ENCODE measurements around the gene TNFAIP3.

Gene TNFAIP3

DNA sequence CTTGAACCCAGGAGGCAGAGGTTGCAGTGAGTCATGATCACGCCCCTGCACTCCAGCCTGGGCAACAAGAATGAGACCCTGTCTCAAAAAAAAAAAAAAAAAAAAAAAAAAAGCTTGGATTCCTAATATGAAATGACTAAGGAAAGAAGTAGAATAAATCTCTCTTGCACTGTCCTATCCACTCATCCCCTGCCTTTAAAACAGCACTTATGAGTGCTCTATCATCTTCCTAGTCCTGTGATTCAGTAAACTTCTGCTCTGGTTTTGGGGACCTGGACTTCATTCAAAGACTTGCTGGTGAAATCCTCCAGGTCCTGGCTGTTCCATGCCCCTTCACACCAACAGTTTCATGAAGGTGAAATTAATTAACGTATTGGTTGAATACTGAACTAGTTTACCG lies 29.6 kb downstream of the TNFAIP3 start:
- no peaks in the 10 kb centered on the region for H3K36me3 ChIP-seq (ENCODE audit: insufficient read depth, low read length)
- H3K27me3 ChIP-seq (ENCODE audit: control insufficient read depth in 1 of 2, insufficient read depth in 2 of 2, low read length in 2 of 2): no peaks in the 10 kb centered on the region
- no peak overlapping the region for H3K27ac ChIP-seq (ENCODE audit: low read depth, low read length)
- H3K9ac ChIP-seq (ENCODE audit: low read length): no peak overlapping the region
- no peaks in the 10 kb centered on the region for H3K4me1 ChIP-seq (ENCODE audit: insufficient read depth, low read length)
- H3K9me3 ChIP-seq (ENCODE audit: low read length): no peaks in the 10 kb centered on the region
- no peak overlapping the region for H3K4me3 ChIP-seq (ENCODE audit: low read depth in 1 of 2, low read length in 2 of 2)

GRCh38 chr6:137900815-137901214 lies 33.8 kb downstream of the TNFAIP3 start:
- Histone ChIP-seq H3K4me3 (ENCODE audit: low read depth in 1 of 2, low read length in 2 of 2) (no peak overlapping the region), H3K27me3 (ENCODE audit: control insufficient read depth in 1 of 2, insufficient read depth in 2 of 2, low read length in 2 of 2) (no peaks in the 10 kb centered on the region), H3K9me3 (ENCODE audit: low read length) (no peaks in the 10 kb centered on the region), H3K27ac (ENCODE audit: low read depth, low read length) (no peak overlapping the region), H3K9ac (ENCODE audit: low read length) (no peak overlapping the region), H3K4me1 (ENCODE audit: insufficient read depth, low read length) (no peaks in the 10 kb centered on the region), H3K36me3 (ENCODE audit: insufficient read depth, low read length) (no peaks in the 10 kb centered on the region)

- Histone ChIP-seq H3K9ac (ENCODE audit: low read length) (no peak overlapping the region), H3K9me3 (ENCODE audit: low read length) (no peaks in the 10 kb centered on the region), H3K4me1 (ENCODE audit: insufficient read depth, low read length) (no peaks in the 10 kb centered on the region), H3K27ac (ENCODE audit: low read depth, low read length) (no peak overlapping the region), H3K36me3 (ENCODE audit: insufficient read depth, low read length) (no peaks in the 10 kb centered on the region), H3K27me3 (ENCODE audit: control insufficient read depth in 1 of 2, insufficient read depth in 2 of 2, low read length in 2 of 2) (no peaks in the 10 kb centered on the region), H3K4me3 (ENCODE audit: low read depth in 1 of 2, low read length in 2 of 2) (no peak overlapping the region)
These were observed 34.4 kb downstream of the TNFAIP3 start for GRCh38 chr6:137901454-137901853.

- no peak overlapping the region for H3K4me3 ChIP-seq (ENCODE audit: low read depth in 1 of 2, low read length in 2 of 2)
- no peak overlapping the region for H3K9ac ChIP-seq (ENCODE audit: low read length)
- no peaks in the 10 kb centered on the region for H3K4me1 ChIP-seq (ENCODE audit: insufficient read depth, low read length)
- H3K27ac ChIP-seq (ENCODE audit: low read depth, low read length): no peak overlapping the region
- no peaks in the 10 kb centered on the region for H3K27me3 ChIP-seq (ENCODE audit: control insufficient read depth in 1 of 2, insufficient read depth in 2 of 2, low read length in 2 of 2)
- no peaks in the 10 kb centered on the region for H3K9me3 ChIP-seq (ENCODE audit: low read length)
- no peaks in the 10 kb centered on the region for H3K36me3 ChIP-seq (ENCODE audit: insufficient read depth, low read length)
These were observed 35.6 kb downstream of the TNFAIP3 start for GRCh38 chr6:137902699-137903098.

GRCh38 chr6:137903274-137903932 lies 36.3 kb downstream of the TNFAIP3 start:
- no peaks in the 10 kb centered on the region for H3K36me3 ChIP-seq (ENCODE audit: insufficient read depth, low read length)
- H3K4me3 ChIP-seq (ENCODE audit: low read depth in 1 of 2, low read length in 2 of 2): no peak overlapping the region
- no peaks in the 10 kb centered on the region for H3K9me3 ChIP-seq (ENCODE audit: low read length)
- no peak overlapping the region for H3K9ac ChIP-seq (ENCODE audit: low read length)
- no peaks in the 10 kb centered on the region for H3K27me3 ChIP-seq (ENCODE audit: control insufficient read depth in 1 of 2, insufficient read depth in 2 of 2, low read length in 2 of 2)
- no peak overlapping the region for H3K27ac ChIP-seq (ENCODE audit: low read depth, low read length)
- H3K4me1 ChIP-seq (ENCODE audit: insufficient read depth, low read length): no peaks in the 10 kb centered on the region

GRCh38 chr6:137903933-137904821 lies 37.1 kb downstream of the TNFAIP3 start:
- H3K36me3 ChIP-seq (ENCODE audit: insufficient read depth, low read length): no peaks in the 10 kb centered on the region
- H3K9ac ChIP-seq (ENCODE audit: low read length): no peak overlapping the region
- H3K27ac ChIP-seq (ENCODE audit: low read depth, low read length): no peak overlapping the region
- no peaks in the 10 kb centered on the region for H3K9me3 ChIP-seq (ENCODE audit: low read length)
- no peaks in the 10 kb centered on the region for H3K27me3 ChIP-seq (ENCODE audit: control insufficient read depth in 1 of 2, insufficient read depth in 2 of 2, low read length in 2 of 2)
- H3K4me1 ChIP-seq (ENCODE audit: insufficient read depth, low read length): no peaks in the 10 kb centered on the region
- H3K4me3 ChIP-seq (ENCODE audit: low read depth in 1 of 2, low read length in 2 of 2): no peak overlapping the region

DNA sequence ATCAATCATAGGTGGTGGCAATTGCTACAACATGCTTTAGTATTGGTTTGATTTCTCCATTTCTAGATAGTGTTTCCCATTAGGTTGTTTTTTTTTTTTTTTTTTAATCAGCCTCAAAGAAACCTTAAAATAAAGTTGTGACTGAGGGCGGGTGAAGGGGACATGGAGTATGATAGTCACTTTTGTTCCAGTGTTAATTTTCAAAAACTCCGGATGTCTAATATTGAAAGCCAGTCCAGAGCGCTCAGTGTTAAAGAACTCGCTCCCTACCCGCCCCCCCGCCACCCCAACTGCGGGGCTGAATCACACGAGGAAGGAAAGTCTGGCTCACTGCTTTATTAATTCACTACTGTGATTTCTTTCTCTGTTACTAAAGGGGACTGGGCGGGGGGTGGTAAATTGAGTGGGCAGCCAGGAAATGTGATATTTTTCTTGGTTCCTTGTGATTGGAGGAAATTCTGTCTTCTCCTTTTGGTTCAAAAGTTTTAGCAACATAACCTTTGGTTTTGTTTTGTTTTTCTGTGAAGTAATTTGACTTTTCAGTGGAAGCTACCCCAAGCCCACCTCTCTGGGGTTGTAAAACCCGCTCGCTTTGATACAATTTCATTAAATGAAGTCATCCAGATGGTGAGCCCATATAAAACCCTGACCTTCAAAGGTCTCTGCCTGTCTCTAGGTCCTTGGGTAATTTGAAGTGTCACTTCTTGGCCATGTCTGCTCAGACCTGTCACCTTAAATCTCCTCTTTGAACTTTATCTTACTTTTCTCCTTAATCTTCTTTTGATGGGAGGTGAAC lies 38.0 kb downstream of the TNFAIP3 start:
- Histone ChIP-seq H3K27me3 (ENCODE audit: control insufficient read depth in 1 of 2, insufficient read depth in 2 of 2, low read length in 2 of 2) (no peaks in the 10 kb centered on the region), H3K36me3 (ENCODE audit: insufficient read depth, low read length) (no peaks in the 10 kb centered on the region), H3K4me3 (ENCODE audit: low read depth in 1 of 2, low read length in 2 of 2) (no peak overlapping the region), H3K9ac (ENCODE audit: low read length) (no peak overlapping the region), H3K9me3 (ENCODE audit: low read length) (no peaks in the 10 kb centered on the region), H3K27ac (ENCODE audit: low read depth, low read length) (no peak overlapping the region), H3K4me1 (ENCODE audit: insufficient read depth, low read length) (no peaks in the 10 kb centered on the region)

DNA sequence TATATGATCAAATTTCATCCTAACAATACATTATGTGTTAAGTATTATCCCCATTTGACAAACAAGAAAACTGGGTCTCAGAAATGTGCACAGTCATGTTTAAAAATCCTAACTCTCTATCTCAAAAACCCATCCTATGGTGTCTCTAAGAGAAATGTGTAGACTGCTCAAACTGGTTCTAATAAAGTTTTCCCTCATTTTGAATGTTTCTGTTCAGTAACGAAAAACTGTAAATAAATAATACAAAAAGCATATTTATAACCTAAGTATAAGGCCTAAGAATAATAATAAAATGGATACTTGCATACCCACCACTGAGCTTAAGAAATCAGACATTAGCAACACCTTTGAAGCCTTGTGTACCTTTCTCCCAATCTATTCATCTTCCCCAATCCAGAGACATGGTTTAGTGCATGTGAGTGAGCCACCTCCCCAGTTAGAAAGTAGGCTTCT lies 39.0 kb downstream of the TNFAIP3 start:
- Histone ChIP-seq H3K9ac (ENCODE audit: low read length) (no peak overlapping the region), H3K27me3 (ENCODE audit: control insufficient read depth in 1 of 2, insufficient read depth in 2 of 2, low read length in 2 of 2) (no peaks in the 10 kb centered on the region), H3K9me3 (ENCODE audit: low read length) (no peaks in the 10 kb centered on the region), H3K27ac (ENCODE audit: low read depth, low read length) (no peak overlapping the region), H3K4me3 (ENCODE audit: low read depth in 1 of 2, low read length in 2 of 2) (no peak overlapping the region), H3K36me3 (ENCODE audit: insufficient read depth, low read length) (no peaks in the 10 kb centered on the region), H3K4me1 (ENCODE audit: insufficient read depth, low read length) (no peaks in the 10 kb centered on the region)

DNA sequence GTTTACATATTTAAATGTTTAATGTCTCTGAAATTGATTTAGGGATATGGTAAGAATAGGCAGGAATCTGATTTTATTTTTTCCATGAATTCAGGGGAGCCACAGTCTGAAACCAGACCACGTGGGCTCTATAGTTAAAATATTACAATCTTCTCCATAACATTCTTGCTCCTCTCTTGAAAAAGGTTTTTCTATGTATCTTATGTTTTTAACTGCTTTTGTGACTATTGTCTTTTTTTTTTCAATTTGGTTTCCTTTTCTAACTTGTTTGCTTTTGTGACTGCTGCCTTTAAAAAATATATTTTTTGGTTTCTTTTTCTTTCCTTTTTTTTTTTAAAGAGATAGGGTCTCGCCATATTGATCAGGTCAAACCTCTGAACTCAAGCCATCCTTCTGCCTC lies 40.1 kb downstream of the TNFAIP3 start:
- H3K36me3 ChIP-seq (ENCODE audit: insufficient read depth, low read length): no peaks in the 10 kb centered on the region
- no peaks in the 10 kb centered on the region for H3K27me3 ChIP-seq (ENCODE audit: control insufficient read depth in 1 of 2, insufficient read depth in 2 of 2, low read length in 2 of 2)
- no peaks in the 10 kb centered on the region for H3K4me1 ChIP-seq (ENCODE audit: insufficient read depth, low read length)
- H3K27ac ChIP-seq (ENCODE audit: low read depth, low read length): no peak overlapping the region
- no peak overlapping the region for H3K4me3 ChIP-seq (ENCODE audit: low read depth in 1 of 2, low read length in 2 of 2)
- no peak overlapping the region for H3K9ac ChIP-seq (ENCODE audit: low read length)
- no peaks in the 10 kb centered on the region for H3K9me3 ChIP-seq (ENCODE audit: low read length)

- H3K4me1 ChIP-seq (ENCODE audit: insufficient read depth, low read length): no peaks in the 10 kb centered on the region
- no peaks in the 10 kb centered on the region for H3K27me3 ChIP-seq (ENCODE audit: control insufficient read depth in 1 of 2, insufficient read depth in 2 of 2, low read length in 2 of 2)
- no peak overlapping the region for H3K27ac ChIP-seq (ENCODE audit: low read depth, low read length)
- H3K36me3 ChIP-seq (ENCODE audit: insufficient read depth, low read length): no peaks in the 10 kb centered on the region
- H3K9me3 ChIP-seq (ENCODE audit: low read length): no peaks in the 10 kb centered on the region
- H3K4me3 ChIP-seq (ENCODE audit: low read depth in 1 of 2, low read length in 2 of 2): no peak overlapping the region
- H3K9ac ChIP-seq (ENCODE audit: low read length): no peak overlapping the region
These were observed 42.5 kb downstream of the TNFAIP3 start for GRCh38 chr6:137909533-137909932.

DNA sequence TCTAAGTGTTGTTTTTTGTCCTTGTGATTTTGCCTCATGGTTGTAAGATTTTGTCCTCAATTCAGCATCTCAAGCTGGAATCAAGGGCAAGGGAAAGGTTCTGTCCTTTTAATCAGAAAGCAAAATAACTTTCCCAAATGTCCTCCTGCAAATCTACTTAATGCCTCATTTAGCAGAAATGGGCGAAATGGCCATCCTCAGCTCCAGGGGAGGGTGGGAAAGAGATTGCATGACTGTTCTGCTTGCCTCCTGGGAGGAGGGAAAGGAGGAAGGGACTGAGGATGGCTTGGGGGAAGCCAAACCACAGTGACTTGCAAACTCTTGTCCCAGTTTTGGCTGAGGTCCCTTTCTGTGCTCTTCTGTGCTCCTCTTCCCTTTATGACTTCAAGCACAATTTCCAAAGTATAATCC lies 43.4 kb downstream of the TNFAIP3 start:
- H3K36me3 ChIP-seq (ENCODE audit: insufficient read depth, low read length): no peaks in the 10 kb centered on the region
- H3K9me3 ChIP-seq (ENCODE audit: low read length): no peaks in the 10 kb centered on the region
- H3K4me3 ChIP-seq (ENCODE audit: low read depth in 1 of 2, low read length in 2 of 2): no peak overlapping the region
- H3K27ac ChIP-seq (ENCODE audit: low read depth, low read length): no peak overlapping the region
- H3K4me1 ChIP-seq (ENCODE audit: insufficient read depth, low read length): no peaks in the 10 kb centered on the region
- no peaks in the 10 kb centered on the region for H3K27me3 ChIP-seq (ENCODE audit: control insufficient read depth in 1 of 2, insufficient read depth in 2 of 2, low read length in 2 of 2)
- no peak overlapping the region for H3K9ac ChIP-seq (ENCODE audit: low read length)
